ENCODE results near the gene MYO5B.

MYO5B gene

GRCh38 chr18:50151926-50152325, 43.0 kb downstream of the MYO5B start:
- no peak for DNase-seq (ENCODE audit: low read depth, low spot score)

- no peak for DNase-seq (ENCODE audit: low read depth, low spot score)
Measured at GRCh38 chr18:50144540-50144939, 50.4 kb downstream of the MYO5B start.

GRCh38 chr18:50143886-50144285, 51.1 kb downstream of the MYO5B start:
- DNase-seq (ENCODE audit: low read depth, low spot score) = no peak

GRCh38 chr18:50143294-50143693, 51.7 kb downstream of the MYO5B start:
- no peak for DNase-seq (ENCODE audit: low read depth, low spot score)

GRCh38 chr18:50142441-50143120, 52.4 kb downstream of the MYO5B start:
- no peak for DNase-seq (ENCODE audit: low read depth, low spot score)

GRCh38 chr18:50138181-50139064, 56.5 kb downstream of the MYO5B start:
- no peak for DNase-seq (ENCODE audit: low read depth, low spot score)

- DNase-seq (ENCODE audit: low read depth, low spot score) = no peak
Measured at GRCh38 chr18:50135903-50136302, 59.0 kb downstream of the MYO5B start.

GRCh38 chr18:50133526-50133925, 61.4 kb downstream of the MYO5B start:
- DNase-seq (ENCODE audit: low read depth, low spot score) = no peak

- DNase-seq (ENCODE audit: low read depth, low spot score) = no peak
Measured at GRCh38 chr18:50131591-50131990, 63.4 kb downstream of the MYO5B start.

GRCh38 chr18:50128506-50129271, 66.3 kb downstream of the MYO5B start:
- no peak for DNase-seq (ENCODE audit: low read depth, low spot score)

GRCh38 chr18:50127516-50128210, 67.3 kb downstream of the MYO5B start:
- no peak for DNase-seq (ENCODE audit: low read depth, low spot score)

- no peak for DNase-seq (ENCODE audit: low read depth, low spot score)
Measured at GRCh38 chr18:50126471-50126870, 68.5 kb downstream of the MYO5B start.

GRCh38 chr18:50125456-50125855, 69.5 kb downstream of the MYO5B start:
- no peak for DNase-seq (ENCODE audit: low read depth, low spot score)

GRCh38 chr18:50119296-50119695, 75.7 kb downstream of the MYO5B start:
- no peak for DNase-seq (ENCODE audit: low read depth, low spot score)

- no peak for DNase-seq (ENCODE audit: low read depth, low spot score)
Measured at GRCh38 chr18:50117863-50118262, 77.1 kb downstream of the MYO5B start.

- DNase-seq (ENCODE audit: low read depth, low spot score) = no peak
Measured at GRCh38 chr18:50115095-50115494, 79.9 kb downstream of the MYO5B start.

- DNase-seq (ENCODE audit: low read depth, low spot score) = no peak
Measured at GRCh38 chr18:50114448-50114847, 80.5 kb downstream of the MYO5B start.

GRCh38 chr18:50113726-50114125, 81.2 kb downstream of the MYO5B start:
- DNase-seq (ENCODE audit: low read depth, low spot score) = no peak

GRCh38 chr18:50111398-50111797, 83.5 kb downstream of the MYO5B start:
- no peak for DNase-seq (ENCODE audit: low read depth, low spot score)

- DNase-seq (ENCODE audit: low read depth, low spot score) = no peak
Measured at GRCh38 chr18:50107468-50107977, 87.4 kb downstream of the MYO5B start.

GRCh38 chr18:50105027-50105426, 89.9 kb downstream of the MYO5B start:
- DNase-seq (ENCODE audit: low read depth, low spot score) = no peak

Data from activated naive CD8-positive, alpha-beta T cell treated with anti-CD3 and anti-CD28 coated beads, Interleukin-2, amount 50 U/mL, for 16 hours (primary cell).